Neural cell (in vitro differentiated cells): ENCODE measurements around the gene FGF14. TPM values are rescaled to one million over a fixed set of nuclear protein-coding genes. Genes with fewer than 3 reads are reported as not detected.

ENCODE experiments used
- H2AFZ ChIP-seq: fragments of 200-600, 300-800 bp; sonication (generic), shearing (Covaris generic); 2 replicates; pipeline ENCODE4 v1.6.0; 2014; ENCODE audit warnings: low read depth, mild to moderate bottlenecking, antibody characterized with exemption, low read length, moderate library complexity
- H3F3A ChIP-seq: fragments of 200-600 bp; shearing (Covaris generic); 2 replicates; pipeline ENCODE4 v1.6.1; 2016; ENCODE audit warnings: mild to moderate bottlenecking, moderate library complexity, mixed read lengths, antibody characterized with exemption, low read length; ENCODE audit not compliant: insufficient read depth, poor library complexity, severe bottlenecking
- H3K27ac ChIP-seq: fragments of 200-600, 300-800 bp; sonication (generic), shearing (Covaris generic); 2 replicates; pipeline ENCODE4 v1.5.1; 2014; ENCODE audit warnings: mild to moderate bottlenecking, low read length, moderate library complexity
- H3K27me3 ChIP-seq: fragments of 300-800, 200-600 bp; sonication (generic), shearing (Covaris generic); 2 replicates; pipeline ENCODE4 v1.6.0; 2014; ENCODE audit warnings: mild to moderate bottlenecking, low read depth, low read length, moderate library complexity; ENCODE audit not compliant: insufficient read depth
- H3K36me3 ChIP-seq: fragments of 300-800, 200-600 bp; sonication (generic), shearing (Covaris generic); 2 replicates; pipeline ENCODE4 v1.5.1; 2014; ENCODE audit warnings: mild to moderate bottlenecking, antibody characterized with exemption, low read length, moderate library complexity; ENCODE audit not compliant: insufficient read depth
- H3K4me2 ChIP-seq: fragments of 300-800, 200-600 bp; sonication (generic), shearing (Covaris generic); 2 replicates; pipeline ENCODE4 v1.6.0; 2014; ENCODE audit warnings: mild to moderate bottlenecking, low read length
- H3K4me3 ChIP-seq: fragments of 300-800, 200-600 bp; sonication (generic), shearing (Covaris generic); 2 replicates; pipeline ENCODE4 v1.5.1; 2014; ENCODE audit warnings: mild to moderate bottlenecking, low read length, moderate library complexity
- H3K79me2 ChIP-seq: fragments of 200-600 bp; shearing (Covaris generic); replicated peaks from 2 replicates; pipeline ENCODE4 v1.6.0; 2014; ENCODE audit warnings: mild to moderate bottlenecking, low read length, moderate library complexity; ENCODE audit not compliant: insufficient read depth
- H3K9ac ChIP-seq: fragments of 300-800, 200-600 bp; sonication (generic), shearing (Covaris generic); 2 replicates; pipeline ENCODE4 v1.6.1; 2016; ENCODE audit warnings: mild to moderate bottlenecking, low read length, mixed read lengths
- H3K9me2 ChIP-seq: fragments of 200-600 bp; shearing (Covaris generic); 2 replicates; pipeline ENCODE4 v1.6.1; 2016; ENCODE audit warnings: mild to moderate bottlenecking, low read length, mixed read lengths; ENCODE audit not compliant: insufficient read depth
- H3K9me3 ChIP-seq: fragments of 200-600, 300-800 bp; sonication (generic), shearing (Covaris generic); 2 replicates; pipeline ENCODE4 v1.6.1; 2016; ENCODE audit warnings: mild to moderate bottlenecking, mixed run types, low read length, moderate library complexity, mixed read lengths
- H4K20me1 ChIP-seq: fragments of 200-600 bp; shearing (Covaris generic); 2 replicates; pipeline ENCODE4 v1.6.1; 2016; ENCODE audit warnings: mild to moderate bottlenecking, mixed run types; ENCODE audit not compliant: insufficient read depth
- CTCF ChIP-seq: fragments of 450-650 bp; IDR thresholded peaks from 2 replicates; pipeline ENCODE4 v1.5.1; 2014; ENCODE audit warnings: antibody characterized with exemption, mild to moderate bottlenecking, moderate library complexity; ENCODE audit not compliant: poor library complexity, severe bottlenecking
- EZH2 ChIP-seq: fragments of 200-600, 300-800 bp; shearing (Covaris generic), sonication (generic); IDR thresholded peaks from 2 replicates; pipeline ENCODE4 v1.6.1; 2014; ENCODE audit warnings: antibody characterized with exemption, low read length, borderline replicate concordance, mild to moderate bottlenecking; ENCODE audit not compliant: insufficient read depth, poor library complexity, severe bottlenecking
- MXI1 ChIP-seq: fragments of 450-650 bp; conservative IDR thresholded peaks from 2 replicates; pipeline ENCODE4 v1.6.1; 2014; ENCODE audit warnings: antibody characterized with exemption, mild to moderate bottlenecking; ENCODE audit not compliant: poor library complexity, severe bottlenecking
- POLR2AphosphoS5 ChIP-seq: IDR thresholded peaks from 2 replicates; pipeline ENCODE4 v1.6.1; 2012
- RAD21 ChIP-seq: fragments of 450-650 bp; conservative IDR thresholded peaks from 2 replicates; pipeline ENCODE4 v1.6.1; 2014; ENCODE audit warnings: antibody characterized with exemption, mild to moderate bottlenecking, moderate library complexity
- REST ChIP-seq: IDR thresholded peaks from 2 replicates; pipeline ENCODE4 v1.6.1; 2012; ENCODE audit warnings: borderline replicate concordance
- SMC3 ChIP-seq: fragments of 450-650 bp; conservative IDR thresholded peaks from 2 replicates; pipeline ENCODE4 v1.6.1; 2014; ENCODE audit warnings: antibody characterized with exemption, mild to moderate bottlenecking, moderate library complexity; ENCODE audit not compliant: poor library complexity
- polyA plus RNA-seq: library from polyadenylated mRNA; depleted of rRNA; stranded (reverse); fragments of >200 nt; gene quantifications from 2 replicates; pipeline ENCODE4 v1.2.3, GENCODE V29; 2014

FGF14 gene
- polyA plus RNA-seq, 1 donor from 2014 or later = 36.4 TPM

GRCh38 chr13:101763191-101763590, 638.7 kb downstream of the FGF14 start:
- Histone ChIP-seq H4K20me1 (no peaks in the 10 kb centered on the region), H3K36me3 (no peaks in the 10 kb centered on the region), H3K9me3 (no peaks in the 10 kb centered on the region), H2AFZ (no peak overlapping the region), H3K4me3 (no peak overlapping the region), H3K4me2 (no peak overlapping the region), H3K27me3 (no peaks in the 10 kb centered on the region), H3K27ac (no peak overlapping the region), H3F3A (no peaks in the 10 kb centered on the region), H3K79me2 (no peaks in the 10 kb centered on the region), H3K9ac (no peak overlapping the region), H3K9me2 (no peaks in the 10 kb centered on the region)
- no peak for TF ChIP-seq CTCF

- no peaks in the 10 kb centered on the region for H3K9me2 ChIP-seq
- no peaks in the 10 kb centered on the region for H3K9me3 ChIP-seq
- H4K20me1 ChIP-seq = no peaks in the 10 kb centered on the region
- H3K36me3 ChIP-seq = no peaks in the 10 kb centered on the region
- H3K27ac ChIP-seq = no peak overlapping the region
- no peak overlapping the region for H3K4me2 ChIP-seq
- TF ChIP-seq SMC3 = peak; percentile 92
- peak; percentile 91 for TF ChIP-seq RAD21
- TF ChIP-seq CTCF = peak; percentile 80
- no peak for TF ChIP-seq EZH2
- H3K79me2 ChIP-seq = no peaks in the 10 kb centered on the region
- H3F3A ChIP-seq = no peaks in the 10 kb centered on the region
- H3K9ac ChIP-seq = no peak overlapping the region
- no peaks in the 10 kb centered on the region for H3K27me3 ChIP-seq
- no peak overlapping the region for H2AFZ ChIP-seq
- no peak overlapping the region for H3K4me3 ChIP-seq
These were observed 644.3 kb downstream of the FGF14 start for GRCh38 chr13:101757446-101758039.

DNA sequence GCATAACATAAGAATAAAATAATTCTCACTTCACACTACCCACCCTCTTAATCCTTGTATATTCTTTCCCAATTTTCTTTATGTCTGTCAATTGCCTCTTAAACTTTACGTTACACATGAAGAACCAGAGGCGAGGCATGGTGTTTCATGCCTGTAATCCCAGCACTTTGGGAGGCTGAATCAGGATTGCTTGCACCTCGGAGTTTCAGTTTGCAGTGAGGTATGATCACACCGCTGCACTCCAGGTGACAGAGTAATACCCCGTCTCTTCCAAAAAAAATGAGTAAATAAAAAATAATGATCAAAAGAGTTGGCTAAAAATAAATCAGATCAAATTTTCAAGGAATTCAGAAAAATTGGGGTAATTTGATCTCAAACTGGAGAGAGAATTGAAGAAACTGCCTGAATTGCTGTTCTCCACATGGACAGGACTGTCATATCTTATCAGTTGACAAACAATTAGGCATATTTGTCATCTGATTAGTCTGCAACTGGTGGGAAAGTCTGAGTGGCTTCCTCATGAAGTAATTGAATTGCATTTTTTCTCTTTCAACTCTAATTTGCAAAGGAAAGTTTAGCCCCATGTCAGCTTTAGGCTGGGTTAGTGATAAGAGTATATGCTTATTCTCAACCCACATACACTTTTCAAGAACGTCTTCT, 646.5 kb downstream of the FGF14 start:
- Histone ChIP-seq H3K79me2 (no peaks in the 10 kb centered on the region), H3K9me2 (no peaks in the 10 kb centered on the region), H3K27me3 (no peaks in the 10 kb centered on the region), H2AFZ (no peak overlapping the region), H3K9ac (no peak overlapping the region), H3K9me3 (no peaks in the 10 kb centered on the region), H3K4me3 (no peak overlapping the region), H4K20me1 (no peaks in the 10 kb centered on the region), H3K36me3 (no peaks in the 10 kb centered on the region), H3K27ac (no peak overlapping the region), H3F3A (no peaks in the 10 kb centered on the region), H3K4me2 (no peak overlapping the region)
- no peak for TF ChIP-seq REST
- no peak for TF ChIP-seq SMC3
- no peak for TF ChIP-seq MXI1
- no peak for TF ChIP-seq CTCF
- TF ChIP-seq POLR2AphosphoS5 = no peak
